D721Med (cell line): ENCODE measurements around the gene LCP2.

Source experiments
- DNase-seq: peaks from one replicate; pipeline ENCODE4 v3.0.0; 2011; ENCODE audit warnings: low spot score; ENCODE audit not compliant: insufficient read length
- FAIRE-seq: peaks from 2 replicates; lab custom pipeline; 2011; peaks lifted over from hg19 to GRCh38; lab: Jason Lieb, UNC
- TF ChIP-seq, protein P1 (sequence below): IDR thresholded peaks from 2 replicates; pipeline ENCODE4 v1.5.1; 2012; ENCODE audit warnings: mild to moderate bottlenecking, control low read depth; ENCODE audit not compliant: insufficient read depth; ENCODE audit errors: missing control alignments

Gene LCP2

GRCh38 chr5:170333161-170333910 is 35.8 kb upstream of the LCP2 start:
- no peak for DNase-seq
- FAIRE-seq, result no peak
- TF ChIP-seq, protein P1, sequence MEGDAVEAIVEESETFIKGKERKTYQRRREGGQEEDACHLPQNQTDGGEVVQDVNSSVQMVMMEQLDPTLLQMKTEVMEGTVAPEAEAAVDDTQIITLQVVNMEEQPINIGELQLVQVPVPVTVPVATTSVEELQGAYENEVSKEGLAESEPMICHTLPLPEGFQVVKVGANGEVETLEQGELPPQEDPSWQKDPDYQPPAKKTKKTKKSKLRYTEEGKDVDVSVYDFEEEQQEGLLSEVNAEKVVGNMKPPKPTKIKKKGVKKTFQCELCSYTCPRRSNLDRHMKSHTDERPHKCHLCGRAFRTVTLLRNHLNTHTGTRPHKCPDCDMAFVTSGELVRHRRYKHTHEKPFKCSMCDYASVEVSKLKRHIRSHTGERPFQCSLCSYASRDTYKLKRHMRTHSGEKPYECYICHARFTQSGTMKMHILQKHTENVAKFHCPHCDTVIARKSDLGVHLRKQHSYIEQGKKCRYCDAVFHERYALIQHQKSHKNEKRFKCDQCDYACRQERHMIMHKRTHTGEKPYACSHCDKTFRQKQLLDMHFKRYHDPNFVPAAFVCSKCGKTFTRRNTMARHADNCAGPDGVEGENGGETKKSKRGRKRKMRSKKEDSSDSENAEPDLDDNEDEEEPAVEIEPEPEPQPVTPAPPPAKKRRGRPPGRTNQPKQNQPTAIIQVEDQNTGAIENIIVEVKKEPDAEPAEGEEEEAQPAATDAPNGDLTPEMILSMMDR, result no peak

DNA sequence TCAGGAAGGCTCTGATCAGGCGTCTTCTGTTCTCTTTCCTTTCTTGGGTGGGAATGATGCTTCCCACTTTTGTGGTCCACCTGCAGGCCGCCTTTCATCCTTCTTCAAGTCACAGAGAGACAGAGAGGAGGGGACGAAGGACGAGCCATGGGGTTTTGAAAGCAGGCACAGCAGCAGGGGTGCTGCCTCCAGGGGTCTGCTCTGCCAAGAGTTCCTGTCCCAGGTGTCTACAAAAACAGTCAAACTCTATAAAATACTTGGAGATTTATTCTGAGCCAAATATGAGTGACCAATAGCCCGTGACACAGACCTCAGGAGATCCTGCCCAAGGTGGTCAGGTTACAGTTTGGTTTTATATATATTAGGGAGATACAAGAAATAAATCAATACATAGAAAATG is 34.5 kb upstream of the LCP2 start:
- TF ChIP-seq, protein P1, result no peak
- DNase-seq (no peak), FAIRE-seq (no peak)

DNA sequence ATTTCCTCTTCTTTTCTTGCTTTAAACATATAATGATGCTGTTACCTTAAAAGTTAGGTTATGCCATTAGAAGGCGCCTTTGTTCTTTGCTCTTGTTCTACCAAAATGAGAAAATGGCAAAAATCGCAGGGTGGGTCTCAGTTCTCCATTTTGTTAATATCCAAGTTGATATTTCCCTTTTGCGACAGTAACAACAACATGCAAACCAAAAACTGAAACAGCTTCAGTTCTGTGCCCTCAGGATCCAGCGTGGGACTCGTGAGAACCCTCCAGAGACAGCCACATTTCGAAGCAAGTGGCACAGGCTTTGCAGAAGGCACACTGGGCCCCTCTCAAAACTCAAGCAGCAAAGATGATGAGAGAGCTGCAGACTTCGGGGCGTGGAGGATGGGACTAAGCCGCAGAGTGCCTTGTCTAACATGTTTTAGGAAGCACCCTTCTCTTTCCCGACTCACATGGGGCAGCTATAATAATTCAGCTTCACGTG is 33.0 kb upstream of the LCP2 start:
- TF ChIP-seq, protein P1, result no peak
- no peak for DNase-seq
- FAIRE-seq, result no peak

- no peak for DNase-seq
- TF ChIP-seq, protein P1, result no peak
- FAIRE-seq, result no peak
Observed at GRCh38 chr5:170329524-170329923, 31.9 kb upstream of the LCP2 start.

GRCh38 chr5:170327829-170328228 is 30.3 kb upstream of the LCP2 start:
- FAIRE-seq (no peak), DNase-seq (no peak)
- TF ChIP-seq, protein P1, result no peak

GRCh38 chr5:170327168-170327567 is 29.6 kb upstream of the LCP2 start:
- DNase-seq (no peak), FAIRE-seq (no peak)
- TF ChIP-seq, protein P1, result no peak

DNA sequence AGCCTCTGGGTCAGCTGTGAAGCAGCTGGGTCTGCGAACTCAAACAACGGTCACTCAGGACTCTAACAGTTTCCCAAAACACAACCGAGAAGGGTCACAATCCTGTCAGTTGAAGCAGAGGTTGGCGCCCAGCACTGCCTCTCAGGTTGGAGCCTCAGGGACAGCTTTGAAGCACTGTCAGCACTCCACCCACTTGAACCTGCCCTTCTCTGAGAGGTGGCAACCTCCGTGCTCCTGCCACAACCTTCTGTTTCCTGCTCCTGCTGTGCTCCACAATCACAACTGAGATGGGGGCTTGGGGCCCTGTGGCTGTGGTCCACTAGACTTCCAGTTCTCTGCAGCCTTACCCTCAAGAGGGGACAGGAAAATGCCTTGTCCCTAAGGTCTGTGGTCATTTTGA is 21.7 kb upstream of the LCP2 start:
- FAIRE-seq, result no peak
- no peak for DNase-seq
- TF ChIP-seq, protein P1, result no peak
